Sigmoid colon (tissue), 7 donors: ENCODE measurements around the gene NEUROD1. TPM values are rescaled to one million over a fixed set of nuclear protein-coding genes. Genes with fewer than 3 reads are reported as not detected.
A peak's percentile ranks its signal among the peaks of the same experiment; 100 is the strongest.

Experiments used
- DNase-seq: peaks from one replicate; pipeline ENCODE4 v3.0.0-alpha.2; 2019
- H3K27ac ChIP-seq, 4 donors: fragments of 200-600 bp; sonication (generic); one replicate each; pipeline ENCODE4 v1.5.1; 2016 to 2019; ENCODE audit warnings: mild to moderate bottlenecking in 1 of 4
- H3K27me3 ChIP-seq, 3 donors: fragments of 200-600 bp; sonication (generic); one replicate each; pipeline ENCODE4 v1.5.1; 2019; ENCODE audit warnings: mild to moderate bottlenecking in 1 of 3
- H3K36me3 ChIP-seq, 4 donors: fragments of 200-600 bp; sonication (generic); one replicate each; pipeline ENCODE4 v1.5.1; 2016 to 2019
- H3K4me1 ChIP-seq, 4 donors: fragments of 200-600 bp; sonication (generic); one replicate each; pipeline ENCODE4 v1.5.1; 2017 to 2019
- H3K4me3 ChIP-seq, 4 donors: fragments of 200-600 bp; sonication (generic); one replicate each; pipeline ENCODE4 v1.5.1; 2017 to 2019; ENCODE audit warnings: mild to moderate bottlenecking in 2 of 4, moderate library complexity in 1 of 4
- H3K9me3 ChIP-seq, 4 donors: fragments of 200-600 bp in 3 of 4; sonication (generic) in 3 of 4; one replicate each; pipeline versions ENCODE4 v1.5.1 to v1.6.1; 2013 to 2019
- CTCF ChIP-seq, 4 experiments: fragments of 450-650 bp in 3 of 4; fragments of 200-600 bp in 1 of 4; IDR thresholded peaks; one replicate each; pipeline ENCODE4 v1.5.1; 2016 to 2019; ENCODE audit warnings: antibody characterized with exemption in 4 of 4, mild to moderate bottlenecking in 3 of 4, moderate library complexity in 2 of 4
- EP300 ChIP-seq, 4 donors: sonication (generic); formaldehyde crosslinking; IDR thresholded peaks; one replicate each; pipeline ENCODE4 v1.6.1; 2017; ENCODE audit warnings: antibody characterized with exemption in 4 of 4
- POLR2A ChIP-seq, 2 donors: fragments of 450-650 bp; IDR thresholded peaks; one replicate each; pipeline ENCODE4 v1.6.1; 2016; ENCODE audit warnings: antibody characterized with exemption in 2 of 2, mild to moderate bottlenecking in 2 of 2, moderate library complexity in 2 of 2
- POLR2AphosphoS5 ChIP-seq, 4 donors: sonication (generic); formaldehyde crosslinking; IDR thresholded peaks; one replicate each; pipeline ENCODE4 v1.6.1; 2017; ENCODE audit warnings: antibody characterized with exemption in 4 of 4
- WGBS, 2 donors: extraction: QIAGEN DNeasy Blood & Tissue Kit; methylation state at CpG; one replicate each; pipeline ENCODE4 v1.1.7; 2013; 5-methylcytosine and 5-hydroxymethylcytosine counted together
- intact Hi-C: fragments of 100-400 bp; cut with DNase I; formaldehyde crosslinking; loops from one replicate; pipeline ENCODE4 v1.15.1; 2023
- polyA plus RNA-seq, 3 donors: library from polyadenylated mRNA; stranded (reverse); fragments of 200-250 nt; gene quantifications; one replicate each; pipeline ENCODE4 v1.2.3, GENCODE V29; 2013
- total RNA-seq, 4 donors: library from RNA; depleted of rRNA; stranded (reverse); fragments of >200 nt; gene quantifications; one replicate each; pipeline ENCODE4 v1.1.0, GENCODE V29; 2016
- donor health status: healthy with polysubstance abuse.
- donor health status: Bipolar disorder and iron deficiency.
- donor health status: healthy.

The NEUROD1 gene
- total and polyA plus RNA-seq, 7 donors: 0.39 to 3.6 (median 2.3) TPM; not detected in 4

DNA sequence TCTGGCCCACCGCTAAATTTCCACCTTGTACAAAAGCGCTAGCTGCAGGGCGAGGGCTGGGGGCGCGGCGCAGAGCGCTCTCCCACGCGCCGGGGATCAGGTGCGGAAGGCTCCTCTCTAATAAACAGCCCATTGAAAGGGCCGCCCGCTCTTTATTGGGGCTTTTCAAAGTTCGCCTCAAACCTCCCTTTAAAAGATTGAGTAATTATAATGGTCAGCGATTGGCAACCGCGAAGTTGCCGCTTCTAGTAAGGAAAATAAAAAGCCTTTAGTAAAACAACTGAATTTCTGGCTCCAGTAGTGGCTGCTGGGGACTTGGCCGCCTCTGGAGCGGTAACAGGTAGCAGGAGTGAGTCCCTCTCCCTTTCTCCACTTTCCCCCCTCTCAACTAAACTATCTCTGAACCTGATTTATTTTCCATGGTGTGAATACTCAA is 755 bp downstream of the NEUROD1 start:
- no peak for DNase-seq
- Histone ChIP-seq H3K27ac (no peak overlapping the region), H3K4me3 (no peak overlapping the region), H3K9me3 (no peaks in the 10 kb centered on the region), H3K27me3 (peaks cover 55 to 90% (median 70%) of the 10 kb centered on the region in 3 donors), H3K4me1 (peaks cover 0 to 40% (median 27%) of the 10 kb centered on the region in 4 donors), H3K36me3 (no peaks in the 10 kb centered on the region)
- intact Hi-C loops: no loop called here
- TF ChIP-seq CTCF (IDR thresholded peaks at IDR 0.05) (no peak), POLR2A (IDR thresholded peaks at IDR 0.05) (no peak), EP300 (IDR thresholded peaks at IDR 0.05) (no peak), POLR2AphosphoS5 (IDR thresholded peaks at IDR 0.05) (no peak)
- WGBS, 2 donors: 5 to 18% methylated on average over 20 of the region's 20 CpGs

DNA sequence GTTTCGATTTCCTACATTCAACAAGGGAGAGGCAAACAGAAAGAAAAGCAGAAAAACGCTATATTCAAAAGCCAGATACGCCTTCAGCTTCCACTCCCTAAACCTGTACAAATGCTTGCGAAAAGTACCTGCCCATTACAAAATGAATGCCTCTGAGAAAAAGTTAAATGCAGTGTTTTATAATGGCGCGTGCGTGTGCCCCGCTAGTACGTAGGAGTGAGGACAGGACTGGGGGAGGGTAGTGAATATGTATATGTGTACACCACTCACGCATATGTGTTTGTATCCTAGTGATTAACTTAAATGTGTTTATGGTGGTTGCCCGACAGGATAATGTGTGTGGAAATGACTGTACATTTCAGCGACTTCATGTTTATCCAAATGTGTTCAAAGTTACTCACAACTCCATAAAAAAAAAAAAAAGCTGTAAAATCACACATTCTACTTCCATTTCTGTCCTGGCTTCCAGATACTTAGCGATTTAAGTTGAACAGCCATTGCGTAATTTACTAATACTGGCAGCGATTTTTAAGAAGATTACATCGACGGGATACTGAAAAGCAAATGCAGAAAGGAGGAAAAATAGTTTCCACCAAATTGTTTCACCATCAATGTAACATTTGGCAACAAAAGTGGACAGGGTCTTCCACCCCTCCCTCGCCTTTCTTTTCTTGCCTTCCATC is 1.3 kb downstream of the NEUROD1 start:
- no peaks in the 10 kb centered on the region for H3K36me3 ChIP-seq
- H3K27me3 ChIP-seq: peaks cover 50 to 85% (median 64%) of the 10 kb centered on the region in 3 donors
- TF ChIP-seq CTCF (IDR thresholded peaks at IDR 0.05) (no peak), POLR2AphosphoS5 (IDR thresholded peaks at IDR 0.05) (no peak), POLR2A (IDR thresholded peaks at IDR 0.05) (no peak), EP300 (IDR thresholded peaks at IDR 0.05) (no peak)
- H3K4me3 ChIP-seq: no peak overlapping the region
- H3K27ac ChIP-seq: no peak overlapping the region
- WGBS, 2 donors: 21 to 30% methylated on average over 18 of the region's 18 CpGs
- H3K4me1 ChIP-seq: peaks cover 0 to 34% (median 21%) of the 10 kb centered on the region in 4 donors
- intact Hi-C loops: no loop called here
- no peaks in the 10 kb centered on the region for H3K9me3 ChIP-seq
- DNase-seq: no peak

GRCh38 chr2:181677912-181678586 is 2.3 kb downstream of the NEUROD1 start:
- Histone ChIP-seq H3K4me3 (no peak overlapping the region), H3K27me3 (peaks cover 40 to 75% (median 55%) of the 10 kb centered on the region in 3 donors), H3K4me1 (peaks cover 0 to 25% (median 12%) of the 10 kb centered on the region in 4 donors), H3K36me3 (no peaks in the 10 kb centered on the region), H3K27ac (no peak overlapping the region), H3K9me3 (no peaks in the 10 kb centered on the region)
- TF ChIP-seq EP300 (IDR thresholded peaks at IDR 0.05) (no peak), POLR2AphosphoS5 (IDR thresholded peaks at IDR 0.05) (no peak), CTCF (IDR thresholded peaks at IDR 0.05) (no peak), POLR2A (IDR thresholded peaks at IDR 0.05) (no peak)
- intact Hi-C loops: no loop called here
- 13 to 32% methylated on average over 41 of the region's 41 CpGs for WGBS, 2 donors
- peak; percentile 66 for DNase-seq

DNA sequence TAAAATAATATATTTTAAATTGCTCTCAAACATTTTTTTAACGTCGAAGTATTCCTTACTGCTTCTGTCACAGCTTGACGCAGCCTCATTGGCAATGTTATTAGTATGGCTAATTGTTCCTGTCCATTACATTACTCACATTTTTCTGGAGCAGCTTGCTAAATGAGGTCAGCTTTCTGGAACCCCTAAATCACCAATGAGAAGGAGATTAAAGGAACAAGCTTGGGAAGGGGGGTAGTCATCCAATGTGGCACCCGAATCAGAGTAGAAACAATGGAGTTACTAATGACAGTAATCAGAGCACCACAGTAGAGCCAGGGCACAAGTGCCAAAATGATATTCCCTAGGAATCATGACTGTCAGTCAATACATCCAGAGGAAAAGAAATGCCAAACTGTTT is 5.1 kb downstream of the NEUROD1 start:
- no peak for TF ChIP-seq POLR2AphosphoS5 (IDR thresholded peaks at IDR 0.05)
- TF ChIP-seq CTCF (IDR thresholded peaks at IDR 0.05): no peak
- no peak for TF ChIP-seq POLR2A (IDR thresholded peaks at IDR 0.05)
- no peak for TF ChIP-seq EP300 (IDR thresholded peaks at IDR 0.05)
- WGBS, 2 donors: 37 to 45% methylated on average over 4 of the region's 4 CpGs
- intact Hi-C loops: no loop called here
- no peak for DNase-seq
- peaks cover 15 to 56% (median 28%) of the 10 kb centered on the region in 3 donors for H3K27me3 ChIP-seq
- peaks cover 0 to under 1% (median under 1%) of the 10 kb centered on the region in 4 donors for H3K4me1 ChIP-seq
- no peaks in the 10 kb centered on the region for H3K9me3 ChIP-seq
- H3K4me3 ChIP-seq: no peak overlapping the region
- no peak overlapping the region for H3K27ac ChIP-seq
- H3K36me3 ChIP-seq: no peaks in the 10 kb centered on the region
